ENCODE measurements around the gene BRICD5. TPM values are rescaled to one million over a fixed set of nuclear protein-coding genes. Genes with fewer than 3 reads are reported as not detected.

Gene BRICD5
- total RNA-seq, 4 donors from 2014 or later, result 0.72 to 10.3 (median 3.5) TPM

DNA sequence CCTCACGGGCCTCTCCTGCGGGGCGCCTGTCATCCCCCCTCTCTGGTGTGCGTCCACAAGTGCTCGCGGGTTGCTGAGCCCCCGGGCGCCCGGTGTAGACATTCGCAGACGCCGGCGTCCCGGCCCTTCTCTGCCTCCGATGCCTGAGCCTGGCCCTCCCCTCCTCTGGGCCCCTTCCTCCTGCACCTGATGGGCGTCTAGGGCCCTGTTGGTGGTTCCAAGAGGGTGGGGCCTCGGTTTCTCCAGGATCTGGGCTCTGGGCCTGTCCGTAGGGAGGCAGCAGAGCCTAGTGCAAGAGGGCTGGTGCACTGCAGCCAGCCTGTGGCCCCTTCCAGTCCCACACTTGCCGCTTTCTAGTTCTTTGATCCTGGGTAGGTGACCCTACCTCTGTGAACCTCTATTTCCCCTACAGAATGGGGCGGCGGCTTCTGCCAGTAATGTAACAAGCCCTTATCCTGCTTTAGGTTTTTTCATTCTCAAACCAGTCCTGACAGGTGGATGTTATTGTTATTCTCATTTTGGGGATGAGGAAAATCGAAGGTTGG lies 13.4 kb upstream of the BRICD5 start:
- peak overlapping the region; percentile 95 to 97 for H3K4me3 ChIP-seq
- 0 to 27% methylated on average over 2 to 3 of the region's 22 CpGs for WGBS, 2 donors (ENCODE audit: low coverage in 1 of 2)
- TF ChIP-seq EP300 (IDR thresholded peaks at IDR 0.05), result no peak
- TF ChIP-seq, protein P1, sequence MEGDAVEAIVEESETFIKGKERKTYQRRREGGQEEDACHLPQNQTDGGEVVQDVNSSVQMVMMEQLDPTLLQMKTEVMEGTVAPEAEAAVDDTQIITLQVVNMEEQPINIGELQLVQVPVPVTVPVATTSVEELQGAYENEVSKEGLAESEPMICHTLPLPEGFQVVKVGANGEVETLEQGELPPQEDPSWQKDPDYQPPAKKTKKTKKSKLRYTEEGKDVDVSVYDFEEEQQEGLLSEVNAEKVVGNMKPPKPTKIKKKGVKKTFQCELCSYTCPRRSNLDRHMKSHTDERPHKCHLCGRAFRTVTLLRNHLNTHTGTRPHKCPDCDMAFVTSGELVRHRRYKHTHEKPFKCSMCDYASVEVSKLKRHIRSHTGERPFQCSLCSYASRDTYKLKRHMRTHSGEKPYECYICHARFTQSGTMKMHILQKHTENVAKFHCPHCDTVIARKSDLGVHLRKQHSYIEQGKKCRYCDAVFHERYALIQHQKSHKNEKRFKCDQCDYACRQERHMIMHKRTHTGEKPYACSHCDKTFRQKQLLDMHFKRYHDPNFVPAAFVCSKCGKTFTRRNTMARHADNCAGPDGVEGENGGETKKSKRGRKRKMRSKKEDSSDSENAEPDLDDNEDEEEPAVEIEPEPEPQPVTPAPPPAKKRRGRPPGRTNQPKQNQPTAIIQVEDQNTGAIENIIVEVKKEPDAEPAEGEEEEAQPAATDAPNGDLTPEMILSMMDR (IDR thresholded peaks at IDR 0.05), result peak in 2 of 4 experiments; percentile 0 to 12
- H3K4me1 ChIP-seq, result peaks cover 0 to 40% (median 23%) of the 10 kb centered on the region in 3 donors
- peak; percentile 26 for ATAC-seq
- no peaks in the 10 kb centered on the region for H3K27me3 ChIP-seq
- no peaks in the 10 kb centered on the region for H3K9me3 ChIP-seq
- H3K27ac ChIP-seq, result peak overlapping the region; percentile 83 to 93 (median 89)
- peaks cover 0 to 27% of the 10 kb centered on the region in 2 donors for H3K36me3 ChIP-seq

GRCh38 chr16:2223221-2223941 lies 12.7 kb upstream of the BRICD5 start, which contains the start of gene E4F1:
E4F1 (plus strand) TSS chr16:2223591; CDS start chr16:2223614, 23 bp downstream.
- Histone ChIP-seq H3K27ac (peak within 1 kb of the TSS; percentile 83 to 93 (median 89)), H3K36me3 (peaks cover 0 to 21% of the 10 kb centered on the region in 2 donors), H3K4me1 (peaks cover 0 to 40% (median 23%) of the 10 kb centered on the region in 3 donors), H3K4me3 (peak within 1 kb of the TSS; percentile 95 to 97), H3K9me3 (no peaks in the 10 kb centered on the region), H3K27me3 (no peaks in the 10 kb centered on the region)
- peak; percentile 96 to 97 for TF ChIP-seq POLR2A (IDR thresholded peaks at IDR 0.05)
- TF ChIP-seq POLR2AphosphoS5 (IDR thresholded peaks at IDR 0.05), result peak; percentile 97
- TF ChIP-seq EP300 (IDR thresholded peaks at IDR 0.05), result no peak
- TF ChIP-seq, protein P1 (IDR thresholded peaks at IDR 0.05), result peak in 2 of 4 experiments; percentile 15 to 50
- ATAC-seq, result peak; percentile 100
- 0% methylated on average over 4 to 8 of the region's 82 CpGs for WGBS, 2 donors (ENCODE audit: low coverage in 1 of 2)

DNA sequence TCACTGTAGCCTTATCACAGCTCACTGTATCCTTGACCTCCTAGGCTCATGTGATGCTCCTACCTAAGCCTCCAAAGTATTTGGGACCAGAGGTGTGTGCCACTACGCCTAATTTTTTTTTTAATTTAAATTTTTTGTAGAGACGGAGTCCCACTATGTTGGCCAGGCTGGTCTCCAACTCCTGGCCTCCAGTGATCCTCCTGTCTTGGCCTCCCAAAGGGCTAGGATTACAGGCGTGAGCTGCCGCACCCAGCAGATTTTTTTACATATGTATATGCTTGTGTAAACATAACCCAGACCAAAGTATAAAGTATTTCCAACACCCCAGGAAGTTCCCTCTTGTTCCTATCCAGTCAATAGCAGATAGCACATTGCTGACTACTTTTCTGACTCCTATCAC lies 5.7 kb upstream of the BRICD5 start:
- TF ChIP-seq POLR2AphosphoS5 (IDR thresholded peaks at IDR 0.05) (no peak), POLR2A (IDR thresholded peaks at IDR 0.05) (no peak), EP300 (IDR thresholded peaks at IDR 0.05) (no peak)
- TF ChIP-seq, protein P1 (IDR thresholded peaks at IDR 0.05), result no peak
- Histone ChIP-seq H3K9me3 (no peaks in the 10 kb centered on the region), H3K4me1 (peaks cover 6 to 35% (median 14%) of the 10 kb centered on the region in 3 donors), H3K4me3 (no peak overlapping the region), H3K27me3 (no peaks in the 10 kb centered on the region), H3K36me3 (peaks cover 0 to 9% of the 10 kb centered on the region in 2 donors), H3K27ac (no peak overlapping the region)
- WGBS, 2 donors (ENCODE audit: low coverage in 1 of 2), result 90 to 100% methylated on average over 4 of the region's 4 CpGs
- no peak for ATAC-seq

DNA sequence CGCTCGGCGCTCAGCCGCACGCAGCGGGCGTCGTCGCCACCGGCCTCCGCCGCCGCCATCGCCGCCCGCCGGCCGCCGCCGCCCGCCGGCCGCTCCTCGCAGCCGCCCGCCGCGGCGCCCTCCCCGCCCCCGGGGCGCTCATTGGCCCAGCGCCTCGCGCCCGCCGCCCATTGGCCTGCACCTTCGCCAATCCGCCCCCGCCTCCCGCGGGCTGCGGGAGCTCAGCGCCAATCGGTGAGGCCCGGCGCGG lies 4.0 kb upstream of the BRICD5 start, which contains the start of gene PGP:
TSS of gene PGP (minus strand) at position 122 of the 250 bp plus-strand sequence. CDS start at position 59, 63 bp downstream.
- WGBS, 2 donors (ENCODE audit: low coverage in 1 of 2), result no CpG with 5 or more reads among the region's 48 CpGs
- H3K36me3 ChIP-seq, result peaks cover 0 to 13% of the 10 kb centered on the region in 2 donors
- no peak for ATAC-seq
- no peaks in the 10 kb centered on the region for H3K27me3 ChIP-seq
- peak within 1 kb of the TSS; percentile 79 to 94 (median 92) for H3K27ac ChIP-seq
- TF ChIP-seq POLR2AphosphoS5 (IDR thresholded peaks at IDR 0.05), result no peak
- TF ChIP-seq, protein P1 (IDR thresholded peaks at IDR 0.05), result peak in 1 of 4 experiments; percentile 45
- no peak for TF ChIP-seq POLR2A (IDR thresholded peaks at IDR 0.05)
- no peak for TF ChIP-seq EP300 (IDR thresholded peaks at IDR 0.05)
- H3K4me3 ChIP-seq, result peak within 1 kb of the TSS; percentile 55 to 81
- H3K9me3 ChIP-seq, result no peaks in the 10 kb centered on the region
- H3K4me1 ChIP-seq, result peaks cover 6 to 35% (median 14%) of the 10 kb centered on the region in 3 donors

Data from gastroesophageal sphincter (tissue), 4 donors.